GM12874 (cell line): Measurements from ENCODE around the gene RELA.

Source experiments
- CTCF ChIP-seq: IDR thresholded peaks from 2 replicates; pipeline ENCODE4 v1.5.1; 2011; ENCODE audit warnings: low read depth, mild to moderate bottlenecking, control low read depth, low read length, moderate library complexity; ENCODE audit not compliant: insufficient read depth

RELA gene

GRCh38 chr11:65646288-65646957 is 16.3 kb downstream of the RELA start:
- TF ChIP-seq CTCF, result no peak

- no peak for TF ChIP-seq CTCF
Observed at GRCh38 chr11:65645710-65646109, 17.0 kb downstream of the RELA start.

- no peak for TF ChIP-seq CTCF
Observed at GRCh38 chr11:65644837-65645236, 17.9 kb downstream of the RELA start.

GRCh38 chr11:65643971-65644370 is 18.7 kb downstream of the RELA start:
- TF ChIP-seq CTCF, result no peak

- no peak for TF ChIP-seq CTCF
Observed at GRCh38 chr11:65642014-65642671, 20.6 kb downstream of the RELA start.

- TF ChIP-seq CTCF, result no peak
Observed at GRCh38 chr11:65641297-65642013, 21.3 kb downstream of the RELA start.

- TF ChIP-seq CTCF, result no peak
Observed at GRCh38 chr11:65640483-65641296, 22.0 kb downstream of the RELA start.
